Mesenchymal stem cell (in vitro differentiated cells and primary cell): ENCODE data around the gene SPATA24.
A peak's percentile ranks its signal among the peaks of the same experiment; 100 is the strongest.

Experiments used
- DNase-seq: peaks from one replicate; pipeline ENCODE4 v3.0.0-alpha.2; 2013
- H2AFZ ChIP-seq: one replicate; pipeline ENCODE4 v1.6.1; 2013; ENCODE audit warnings: low read depth, mild to moderate bottlenecking, control low read depth, inconsistent platforms, low read length, moderate library complexity
- H2AK5ac ChIP-seq: 2 replicates; pipeline ENCODE4 v1.6.1; 2013; ENCODE audit warnings: low read length, moderate library complexity, mild to moderate bottlenecking, inconsistent platforms; ENCODE audit not compliant: severe bottlenecking
- H2BK120ac ChIP-seq: one replicate; pipeline ENCODE4 v1.6.1; 2013; ENCODE audit warnings: low read depth, mild to moderate bottlenecking, inconsistent platforms, low read length, moderate library complexity
- H2BK12ac ChIP-seq, 2 experiments: one replicate each; pipeline ENCODE4 v1.6.1; 2013; ENCODE audit warnings: inconsistent platforms in 2 of 2, low read length in 2 of 2, mild to moderate bottlenecking in 2 of 2, moderate library complexity in 2 of 2, control low read depth in 1 of 2
- H2BK15ac ChIP-seq: one replicate; pipeline ENCODE4 v1.6.1; 2013; ENCODE audit warnings: mild to moderate bottlenecking, low read depth, inconsistent platforms; ENCODE audit not compliant: poor library complexity, severe bottlenecking
- H2BK5ac ChIP-seq: 2 replicates; pipeline ENCODE4 v1.6.1; 2013; ENCODE audit warnings: low read depth, mild to moderate bottlenecking, low read length, control low read depth, inconsistent platforms; ENCODE audit not compliant: poor library complexity, severe bottlenecking
- H3K14ac ChIP-seq, 2 experiments: one replicate each; pipeline ENCODE4 v1.6.1; 2013; ENCODE audit warnings: inconsistent platforms in 2 of 2, low read length in 2 of 2, control low read depth in 1 of 2, mild to moderate bottlenecking in 1 of 2, moderate library complexity in 1 of 2
- H3K18ac ChIP-seq, 2 experiments: one replicate each; pipeline ENCODE4 v1.6.1; 2013; ENCODE audit warnings: inconsistent platforms in 2 of 2, low read length in 2 of 2, control low read depth in 1 of 2, low read depth in 1 of 2, mild to moderate bottlenecking in 1 of 2
- H3K23ac ChIP-seq, 2 experiments: one replicate each; pipeline ENCODE4 v1.6.1; 2013; ENCODE audit warnings: inconsistent platforms in 2 of 2, low read length in 2 of 2, mild to moderate bottlenecking in 2 of 2, moderate library complexity in 2 of 2, control low read depth in 1 of 2
- H3K27ac ChIP-seq: 2 replicates; pipeline ENCODE4 v1.5.1; 2013; ENCODE audit warnings: mild to moderate bottlenecking, moderate library complexity, low read length, control low read depth, inconsistent platforms; ENCODE audit not compliant: poor library complexity, severe bottlenecking
- H3K27me3 ChIP-seq, 2 experiments: 2 replicates each; pipeline versions ENCODE4 v1.6.1 to v1.7.0; 2013; ENCODE audit warnings: low read length in 2 of 2, mild to moderate bottlenecking in 2 of 2, moderate library complexity in 2 of 2, control low read depth in 1 of 2, inconsistent platforms in 1 of 2; ENCODE audit not compliant: control insufficient read depth in 1 of 2, insufficient read depth in 1 of 2
- H3K36me3 ChIP-seq, 2 experiments: 2 replicates each; pipeline versions ENCODE4 v1.6.1 to v1.7.0; 2013; ENCODE audit warnings: low read length in 2 of 2, control low read depth in 1 of 2, inconsistent platforms in 1 of 2, low read depth in 1 of 2, mild to moderate bottlenecking in 1 of 2; ENCODE audit not compliant: insufficient read depth in 2 of 2, control insufficient read depth in 1 of 2
- H3K4ac ChIP-seq, 2 experiments: one replicate each; pipeline ENCODE4 v1.6.1; 2013; ENCODE audit warnings: inconsistent platforms in 2 of 2, low read length in 2 of 2, mild to moderate bottlenecking in 2 of 2, moderate library complexity in 2 of 2, control low read depth in 1 of 2, low read depth in 1 of 2
- H3K4me1 ChIP-seq: 2 replicates; pipeline ENCODE4 v1.6.1; 2013; ENCODE audit warnings: low read depth, low read length, control low read depth; ENCODE audit not compliant: control insufficient read depth, insufficient read depth
- H3K4me2 ChIP-seq: 2 replicates; pipeline ENCODE4 v1.6.1; 2013; ENCODE audit warnings: low read length, mild to moderate bottlenecking, inconsistent platforms; ENCODE audit not compliant: poor library complexity, severe bottlenecking
- H3K4me3 ChIP-seq, 2 experiments: 2 replicates each; pipeline versions ENCODE4 v1.5.1 to v1.7.0; 2013; ENCODE audit warnings: low read length in 2 of 2, mild to moderate bottlenecking in 2 of 2, control low read depth in 1 of 2, low read depth in 1 of 2; ENCODE audit not compliant: insufficient read depth in 1 of 2
- H3K79me1 ChIP-seq: replicated peaks from 2 replicates; pipeline ENCODE4 v1.6.1; 2013; ENCODE audit warnings: mild to moderate bottlenecking, control low read depth, low read length, inconsistent platforms; ENCODE audit not compliant: poor library complexity, severe bottlenecking
- H3K9ac ChIP-seq: 2 replicates; pipeline ENCODE4 v1.7.0; 2013; ENCODE audit warnings: mild to moderate bottlenecking, low read length, moderate library complexity
- H3K9me3 ChIP-seq: 2 replicates; pipeline ENCODE4 v1.7.0; 2013; ENCODE audit warnings: mild to moderate bottlenecking, low read length; ENCODE audit not compliant: control insufficient read depth
- H4K8ac ChIP-seq: one replicate; pipeline ENCODE4 v1.6.1; 2013; ENCODE audit warnings: inconsistent platforms, mild to moderate bottlenecking, low read length, moderate library complexity
- H4K91ac ChIP-seq: one replicate; pipeline ENCODE4 v1.6.1; 2013; ENCODE audit warnings: mild to moderate bottlenecking, low read length, inconsistent platforms
- WGBS: methylation state at CpG from one replicate; pipeline ENCODE4 v1.1.7; 2013; ENCODE audit warnings: mixed read lengths; 5-methylcytosine and 5-hydroxymethylcytosine counted together

SPATA24 gene

GRCh38 chr5:139383275-139383992 lies 20.5 kb downstream of the SPATA24 start, which contains the start of gene SLC23A1:
TSS of gene SLC23A1 (minus strand) at chr5:139383297. CDS start at chr5:139383253, 44 bp downstream.
- Histone ChIP-seq H4K8ac (no peak within 1 kb of the TSS), H3K4me3 (no peak within 1 kb of the TSS), H3K79me1 (no peaks in the 10 kb centered on the region), H2BK5ac (no peak within 1 kb of the TSS), H3K18ac (no peak within 1 kb of the TSS), H3K36me3 (peaks cover 0 to 7% of the 10 kb centered on the region in 2 experiments), H3K9ac (no peak within 1 kb of the TSS), H2BK12ac (no peak within 1 kb of the TSS), H3K4me1 (peaks cover 34% of the 10 kb centered on the region), H2BK15ac (no peak within 1 kb of the TSS), H3K9me3 (no peaks in the 10 kb centered on the region), H3K4ac (no peak within 1 kb of the TSS), H3K27me3 (no peaks in the 10 kb centered on the region), H2AK5ac (peak within 1 kb of the TSS; percentile 40), H2AFZ (no peak within 1 kb of the TSS), H3K14ac (no peak within 1 kb of the TSS), H3K27ac (no peak within 1 kb of the TSS), H4K91ac (no peak within 1 kb of the TSS), H3K23ac (no peak within 1 kb of the TSS), H3K4me2 (no peak within 1 kb of the TSS), H2BK120ac (no peak within 1 kb of the TSS)
- no peak for DNase-seq
- WGBS: 92% methylated on average over 9 of the region's 10 CpGs

- H3K9me3 ChIP-seq: no peaks in the 10 kb centered on the region
- H2AFZ ChIP-seq: no peak overlapping the region
- H3K9ac ChIP-seq: no peak overlapping the region
- no peak overlapping the region for H3K23ac ChIP-seq
- no peak overlapping the region for H3K27ac ChIP-seq
- no peak overlapping the region for H3K4me2 ChIP-seq
- H2AK5ac ChIP-seq: peak overlapping the region; percentile 40
- H4K91ac ChIP-seq: no peak overlapping the region
- no peak overlapping the region for H3K4ac ChIP-seq
- no peak overlapping the region for H3K14ac ChIP-seq
- H3K79me1 ChIP-seq: no peaks in the 10 kb centered on the region
- H2BK12ac ChIP-seq: no peak overlapping the region
- H3K4me1 ChIP-seq: peaks cover 30% of the 10 kb centered on the region
- no peak overlapping the region for H4K8ac ChIP-seq
- no peak overlapping the region for H2BK5ac ChIP-seq
- no peak overlapping the region for H2BK120ac ChIP-seq
- no peak overlapping the region for H3K18ac ChIP-seq
- peaks cover 0 to 14% of the 10 kb centered on the region in 2 experiments for H3K36me3 ChIP-seq
- no peak overlapping the region for H2BK15ac ChIP-seq
- no peak for DNase-seq
- H3K27me3 ChIP-seq: no peaks in the 10 kb centered on the region
- WGBS: 55% methylated on average over 2 of the region's 3 CpGs
- no peak overlapping the region for H3K4me3 ChIP-seq
These were observed 21.1 kb downstream of the SPATA24 start for GRCh38 chr5:139382807-139383206.

GRCh38 chr5:139381837-139382761 lies 21.8 kb downstream of the SPATA24 start:
- WGBS: 90% methylated on average over 28 of the region's 28 CpGs
- Histone ChIP-seq H3K14ac (no peak overlapping the region), H2BK5ac (no peak overlapping the region), H3K9me3 (no peaks in the 10 kb centered on the region), H3K27me3 (no peaks in the 10 kb centered on the region), H3K4me2 (no peak overlapping the region), H3K27ac (no peak overlapping the region), H3K23ac (no peak overlapping the region), H2AK5ac (peak overlapping the region; percentile 40), H2AFZ (no peak overlapping the region), H3K4ac (no peak overlapping the region), H3K18ac (no peak overlapping the region), H4K91ac (no peak overlapping the region), H2BK12ac (no peak overlapping the region), H2BK120ac (no peak overlapping the region), H3K9ac (no peak overlapping the region), H3K4me1 (peaks cover 31% of the 10 kb centered on the region), H3K36me3 (peaks cover 3 to 15% of the 10 kb centered on the region in 2 experiments), H3K79me1 (no peaks in the 10 kb centered on the region), H2BK15ac (no peak overlapping the region), H4K8ac (no peak overlapping the region), H3K4me3 (no peak overlapping the region)
- DNase-seq: no peak
